HepG2 (cell line): Measurements from ENCODE around the gene PKP4. TPM values are rescaled to one million over a fixed set of nuclear protein-coding genes. Genes with fewer than 3 reads are reported as not detected.

ENCODE experiments used
- ATAC-seq: fragments of 200-7000 bp; cut with Tn5 transposase; 3 replicates; pipeline ENCODE4 v1.9.1; 2020; ENCODE audit warnings: mild to moderate bottlenecking, moderate library complexity
- BruUV-seq: library from RNA; stranded (reverse); fragments of 400-500 nt; replicated peaks from 2 replicates; lab custom pipeline; 2021; lab: Mats Ljungman, UMichigan
- CTCF ChIA-PET: fragments of 300-600 bp; formaldehyde crosslinking; extraction: SDS; loops from one replicate; lab custom pipeline; 2021; ENCODE audit warnings: low total read pairs, inconsistent platforms, low intra/inter-chr PET ratio; lab: Yijun Ruan, JAX
- POLR2A ChIA-PET: fragments of 350-600 bp; sonication (Branson Sonifier 250); formaldehyde crosslinking; loops from one replicate; lab custom pipeline; 2020; ENCODE audit warnings: antibody characterized with exemption, inconsistent platforms; lab: Yijun Ruan, JAX
- DNase-seq: peaks from one replicate; pipeline ENCODE4 v3.0.0-alpha.2; 2015; ENCODE audit warnings: low spot score
- FAIRE-seq: peaks from 3 replicates; lab custom pipeline; 2011; peaks lifted over from hg19 to GRCh38; lab: Jason Lieb, UNC
- H2AFZ ChIP-seq: one replicate; pipeline ENCODE4 v1.6.1; 2011; ENCODE audit warnings: low read length, inconsistent platforms
- H3K27ac ChIP-seq: fragments of 300-600 bp; 3 replicates; pipeline ENCODE4 v1.8.0; 2011; ENCODE audit warnings: mixed run types, mild to moderate bottlenecking, mixed read lengths, low read length, inconsistent platforms; ENCODE audit not compliant: insufficient read depth; ENCODE audit errors: extremely low read length
- H3K27me3 ChIP-seq, 2 experiments: fragments of 200-600 bp in 1 of 2; 2 replicates in 1 of 2; 3 replicates in 1 of 2; pipeline versions ENCODE4 v1.6.0 to v1.8.0; 2011; ENCODE audit warnings: low read length in 2 of 2, mild to moderate bottlenecking in 2 of 2, moderate library complexity in 2 of 2, inconsistent platforms in 1 of 2; ENCODE audit not compliant: insufficient read depth in 2 of 2, control insufficient read depth in 1 of 2
- H3K36me3 ChIP-seq, 2 experiments: fragments of 200-600 bp in 1 of 2; replicated peaks in 1 of 2; 2 replicates in 1 of 2; 3 replicates in 1 of 2; pipeline versions ENCODE4 v1.5.1 to v1.8.0; 2011; ENCODE audit warnings: low read length in 2 of 2, inconsistent platforms in 1 of 2; ENCODE audit not compliant: insufficient read depth in 2 of 2, control insufficient read depth in 1 of 2
- H3K4me1 ChIP-seq: 2 replicates; pipeline ENCODE4 v1.5.1; 2012; ENCODE audit warnings: low read length, inconsistent platforms; ENCODE audit not compliant: insufficient read depth
- H3K4me2 ChIP-seq: 2 replicates; pipeline ENCODE4 v1.6.0; 2011; ENCODE audit warnings: low read depth, low read length, inconsistent platforms
- H3K4me3 ChIP-seq, 3 experiments: fragments of 200-600 bp in 1 of 3; sonication (generic), shearing (Covaris generic) in 1 of 3; replicated peaks in 1 of 3; 2 replicates each; pipeline ENCODE4 v1.5.1; 2011 to 2016; ENCODE audit warnings: low read length in 3 of 3, inconsistent platforms in 2 of 3, low read depth in 2 of 3, mild to moderate bottlenecking in 2 of 3, control low read depth in 1 of 3, mixed read lengths in 1 of 3; ENCODE audit not compliant: insufficient read depth in 1 of 3
- H3K79me2 ChIP-seq: one replicate; pipeline ENCODE4 v1.6.1; 2011; ENCODE audit warnings: low read length, inconsistent platforms; ENCODE audit not compliant: insufficient read depth
- H3K9ac ChIP-seq: 2 replicates; pipeline ENCODE4 v1.6.0; 2011; ENCODE audit warnings: mild to moderate bottlenecking, low read depth, low read length, inconsistent platforms; ENCODE audit not compliant: insufficient read depth
- H3K9me3 ChIP-seq: 2 replicates; pipeline ENCODE4 v1.5.1; 2012; ENCODE audit warnings: mild to moderate bottlenecking, low read length
- H4K20me1 ChIP-seq: 2 replicates; pipeline ENCODE4 v1.6.0; 2011; ENCODE audit warnings: inconsistent platforms, mild to moderate bottlenecking, low read length, moderate library complexity; ENCODE audit not compliant: insufficient read depth
- HMGXB3 ChIP-seq: sonication (generic); formaldehyde crosslinking; IDR thresholded peaks from 2 replicates; pipeline ENCODE4 v1.4.0; 2020; ENCODE audit warnings: missing genetic modification reagents, borderline replicate concordance
- MEF2D ChIP-seq: sonication (generic); formaldehyde crosslinking; IDR thresholded peaks from 2 replicates; pipeline ENCODE4 v1.5.1; 2020; ENCODE audit warnings: mild to moderate bottlenecking, missing genetic modification reagents
- MLX ChIP-seq: IDR thresholded peaks from 2 replicates; pipeline ENCODE4 v1.6.1; 2016
- RFX3 ChIP-seq: IDR thresholded peaks from 2 replicates; pipeline ENCODE4 v1.6.1; 2016; ENCODE audit warnings: missing biosample characterization, missing genetic modification reagents
- TEAD3 ChIP-seq: optimal IDR thresholded peaks from 2 replicates; pipeline ENCODE3; 2016; ENCODE audit warnings: borderline replicate concordance
- TRIM22 ChIP-seq: fragments of 450-650 bp; IDR thresholded peaks from 2 replicates; pipeline ENCODE4 v1.6.1; 2017
- ZFP62 ChIP-seq: sonication (generic); formaldehyde crosslinking; IDR thresholded peaks from 2 replicates; pipeline ENCODE4 v1.4.0; 2020; ENCODE audit warnings: missing genetic modification reagents
- ZNF207 ChIP-seq: fragments of 450-650 bp; IDR thresholded peaks from 2 replicates; pipeline ENCODE4 v1.6.1; 2016; ENCODE audit warnings: antibody characterized with exemption, borderline replicate concordance
- ZNF513 ChIP-seq: sonication (generic); formaldehyde crosslinking; conservative IDR thresholded peaks from 2 replicates; pipeline ENCODE4 v1.5.0; 2020; ENCODE audit warnings: missing genetic modification reagents
- ZNF546 ChIP-seq: sonication (generic); formaldehyde crosslinking; conservative IDR thresholded peaks from 2 replicates; pipeline ENCODE4 v1.8.1; 2023; ENCODE audit warnings: mild to moderate bottlenecking, missing genetic modification reagents
- ZNF577 ChIP-seq: sonication (generic); formaldehyde crosslinking; IDR thresholded peaks from 2 replicates; pipeline ENCODE4 v1.4.0; 2020; ENCODE audit warnings: mild to moderate bottlenecking, low read depth, missing genetic modification reagents, borderline replicate concordance
- ZNF597 ChIP-seq: sonication (generic); formaldehyde crosslinking; IDR thresholded peaks from 2 replicates; pipeline ENCODE4 v1.5.0; 2020; ENCODE audit warnings: missing genetic modification reagents
- ZNF629 ChIP-seq: sonication (generic); formaldehyde crosslinking; conservative IDR thresholded peaks from 2 replicates; pipeline ENCODE4 v1.5.0; 2020; ENCODE audit warnings: missing genetic modification reagents
- ZNF75D ChIP-seq: sonication (generic); formaldehyde crosslinking; IDR thresholded peaks from 2 replicates; pipeline ENCODE4 v1.8.1; 2023; ENCODE audit warnings: missing genetic modification reagents, mild to moderate bottlenecking, borderline replicate concordance
- WGBS: methylation state at CpG from one replicate; pipeline ENCODE4 v1.1.6; 2017; ENCODE audit warnings: low lambda C conversion rate; 5-methylcytosine and 5-hydroxymethylcytosine counted together
- in situ Hi-C: cut with HindIII; loops from 2 replicates; pipeline ENCODE4 v1.10.0; 2017; ENCODE audit warnings: low pct_unique_long_range_greater_than_20kb; ENCODE audit not compliant: extremely low pct_ligation_motif_present
- intact Hi-C: fragments of 100-400 bp; cut with micrococcal nuclease; formaldehyde crosslinking; loops from one replicate; pipeline ENCODE4 v1.10.0; 2022; ENCODE audit not compliant: unreplicated experiment
- polyA plus RNA-seq, 8 experiments: library from polyadenylated mRNA; depleted of rRNA in 3 of 8; stranded (reverse) in 7 of 8; unstranded in 1 of 8; fragments of >200 nt; fragmentation: Illumina TruSeq in 4 of 8; extraction: Trizol in 4 of 8; gene quantifications; 2 replicates each; pipeline versions ENCODE4 v1.2.1 to v1.2.3, GENCODE V29; 2011 to 2016; ENCODE audit warnings: low read depth in 4 of 8, missing spikeins in 1 of 8, mixed read lengths in 1 of 8; ENCODE audit not compliant: insufficient read depth in 1 of 8
- total RNA-seq, 5 experiments: library from RNA; depleted of rRNA; stranded (reverse); fragments of >200 nt; fragmentation: Illumina TruSeq; extraction: Trizol; gene quantifications; 2 replicates each; pipeline ENCODE4 v1.2.3, GENCODE V29; 2016; ENCODE audit warnings: low read depth in 1 of 5

The PKP4 gene
- total and polyA plus RNA-seq, 2 of the 13 experiments (the other 11 are each of a cell fraction or from before 2014, with no cell fraction given): 80.9 to 90.5 TPM

- TF ChIP-seq ZNF577 (CRISPR knock-in tag) (no peak), TEAD3 (CRISPR knock-in tag) (no peak), ZNF629 (CRISPR knock-in tag) (no peak), ZFP62 (CRISPR knock-in tag) (no peak), ZNF546 (CRISPR knock-in tag) (no peak), MLX (CRISPR knock-in tag) (no peak), ZNF207 (no peak)
Measured at GRCh38 chr2:158411748-158412147, 45.0 kb upstream of the PKP4 start (continued).

GRCh38 chr2:158412206-158412605, 44.5 kb upstream of the PKP4 start:
- no peaks in the 10 kb centered on the region for H3K27me3 ChIP-seq
- no peaks in the 10 kb centered on the region for H3K36me3 ChIP-seq
- 0 out of 2 replicates have a peak, but pooled peaks cover 6% of the 10 kb centered on the region for H3K9me3 ChIP-seq
- no peak overlapping the region for H3K9ac ChIP-seq
- no peak overlapping the region for H2AFZ ChIP-seq
- H4K20me1 ChIP-seq: no peaks in the 10 kb centered on the region
- in situ Hi-C loops: no loop called here
- DNase-seq: peak; percentile 50
- CTCF ChIA-PET: no interaction called here
- 0% methylated on average over 3 of the region's 3 CpGs for WGBS
- ATAC-seq: no peak
- no peak overlapping the region for H3K4me3 ChIP-seq
- no peak overlapping the region for H3K4me2 ChIP-seq
- BruUV-seq: no TSS peak
- FAIRE-seq: no peak
- no peaks in the 10 kb centered on the region for H3K79me2 ChIP-seq
- H3K27ac ChIP-seq: no peak overlapping the region
- intact Hi-C loops: no loop called here
- H3K4me1 ChIP-seq: peaks cover 10% of the 10 kb centered on the region
- POLR2A ChIA-PET: no interaction called here
- TF ChIP-seq HMGXB3 (CRISPR knock-in tag) (no peak), ZNF513 (CRISPR knock-in tag) (no peak), ZNF75D (CRISPR knock-in tag) (no peak), ZNF597 (CRISPR knock-in tag) (no peak), RFX3 (CRISPR knock-in tag) (no peak), TRIM22 (no peak), MEF2D (CRISPR knock-in tag) (no peak)
